A673 (cell line): ENCODE measurements around the gene TMEM125.

Source experiments
- CTCF ChIP-seq: fragments of 300-800, 200-600 bp; sonication (generic); conservative IDR thresholded peaks from 2 replicates; pipeline ENCODE4 v1.5.1; 2017; ENCODE audit warnings: low read depth, mild to moderate bottlenecking, antibody characterized with exemption, low read length, moderate library complexity, mixed read lengths
- EZH2 ChIP-seq: fragments of 200-600 bp; sonication (generic); IDR thresholded peaks from 2 replicates; pipeline ENCODE4 v1.6.1; 2017; ENCODE audit warnings: borderline replicate concordance, low read depth, mild to moderate bottlenecking, mixed read lengths, antibody characterized with exemption, low read length; ENCODE audit not compliant: poor library complexity, severe bottlenecking

- TF ChIP-seq CTCF (no peak), EZH2 (no peak)
Measured at GRCh38 chr1:43253876-43254275, 15.9 kb upstream of the TMEM125 start.
